Measurements from ENCODE around the gene TMEM131.
"Not testable (repeated sequence)": the region's sequence is repeated elsewhere in the genome, so short reads cannot be mapped to it uniquely, and the experiment has no call there.

The TMEM131 gene

DNA sequence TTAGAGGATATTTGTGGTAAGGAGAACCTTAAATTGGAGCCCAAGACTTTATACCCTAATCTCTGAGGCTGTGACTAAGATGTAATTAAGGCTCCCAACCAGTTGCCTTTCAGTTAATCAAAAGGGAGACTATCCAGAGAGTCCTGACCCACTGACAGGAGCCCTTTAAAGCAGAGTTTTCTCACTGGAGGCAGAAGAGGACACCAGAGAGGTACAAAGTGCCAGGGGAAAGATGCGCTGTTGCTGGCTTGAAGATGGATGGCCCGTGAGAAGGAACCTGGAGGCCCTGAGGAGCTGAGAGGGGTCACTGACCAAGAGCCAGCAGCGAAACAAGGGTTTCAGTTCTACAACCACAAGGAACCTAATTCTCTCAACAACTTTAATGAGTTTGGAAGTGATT lies 137.3 kb downstream of the TMEM131 start:
- no peak for DNase-seq (ENCODE audit: low read depth)
- TF ChIP-seq, protein P1, sequence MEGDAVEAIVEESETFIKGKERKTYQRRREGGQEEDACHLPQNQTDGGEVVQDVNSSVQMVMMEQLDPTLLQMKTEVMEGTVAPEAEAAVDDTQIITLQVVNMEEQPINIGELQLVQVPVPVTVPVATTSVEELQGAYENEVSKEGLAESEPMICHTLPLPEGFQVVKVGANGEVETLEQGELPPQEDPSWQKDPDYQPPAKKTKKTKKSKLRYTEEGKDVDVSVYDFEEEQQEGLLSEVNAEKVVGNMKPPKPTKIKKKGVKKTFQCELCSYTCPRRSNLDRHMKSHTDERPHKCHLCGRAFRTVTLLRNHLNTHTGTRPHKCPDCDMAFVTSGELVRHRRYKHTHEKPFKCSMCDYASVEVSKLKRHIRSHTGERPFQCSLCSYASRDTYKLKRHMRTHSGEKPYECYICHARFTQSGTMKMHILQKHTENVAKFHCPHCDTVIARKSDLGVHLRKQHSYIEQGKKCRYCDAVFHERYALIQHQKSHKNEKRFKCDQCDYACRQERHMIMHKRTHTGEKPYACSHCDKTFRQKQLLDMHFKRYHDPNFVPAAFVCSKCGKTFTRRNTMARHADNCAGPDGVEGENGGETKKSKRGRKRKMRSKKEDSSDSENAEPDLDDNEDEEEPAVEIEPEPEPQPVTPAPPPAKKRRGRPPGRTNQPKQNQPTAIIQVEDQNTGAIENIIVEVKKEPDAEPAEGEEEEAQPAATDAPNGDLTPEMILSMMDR (conservative IDR thresholded peaks at IDR 0.05; ENCODE audit: low read length), result no peak
- no peak overlapping the region for H3K4me3 ChIP-seq (ENCODE audit: low read length)

DNA sequence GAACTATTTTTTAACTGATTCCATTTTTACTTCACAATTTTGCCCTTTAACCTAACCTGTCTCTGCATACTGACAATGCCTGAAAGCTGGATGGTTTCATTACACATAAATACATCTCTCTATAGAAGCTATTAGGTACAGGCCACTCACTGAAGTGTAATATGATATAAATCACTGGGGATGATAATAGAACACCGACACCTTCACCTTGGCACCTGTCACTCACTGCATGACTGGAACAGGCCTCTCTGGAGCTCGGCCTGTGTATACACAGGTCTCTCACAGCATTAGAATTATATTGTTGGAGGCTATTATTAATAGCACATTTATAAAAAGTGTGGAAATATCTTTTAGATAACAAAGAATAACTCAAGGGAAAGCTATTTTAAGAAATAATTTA lies 138.2 kb downstream of the TMEM131 start:
- no peak overlapping the region for H3K4me3 ChIP-seq (ENCODE audit: low read length)
- TF ChIP-seq, protein P1 (conservative IDR thresholded peaks at IDR 0.05; ENCODE audit: low read length), result no peak
- no peak for DNase-seq (ENCODE audit: low read depth)

DNA sequence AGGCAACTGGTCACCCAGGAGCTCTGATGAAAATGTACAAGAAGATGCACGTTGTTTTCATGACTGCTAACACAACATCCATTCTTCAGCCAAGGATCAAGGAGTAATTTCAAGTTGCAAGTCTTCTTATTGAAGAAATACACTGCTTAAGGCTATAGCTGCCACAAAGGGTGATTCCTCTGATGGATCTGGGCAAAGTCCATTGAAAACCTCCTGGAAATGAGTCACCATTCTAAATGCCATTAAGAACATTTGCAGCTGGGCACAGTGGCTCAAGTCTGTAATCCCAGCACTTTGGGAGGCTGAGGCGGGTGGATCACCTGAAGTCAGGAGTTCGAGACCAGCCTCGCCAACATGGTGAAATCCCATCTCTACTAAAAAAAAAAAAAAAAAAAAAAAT lies 142.7 kb downstream of the TMEM131 start:
- peak; percentile 7 for DNase-seq (ENCODE audit: low read depth)
- not testable (repeated sequence) for H3K4me3 ChIP-seq (ENCODE audit: low read length)

DNA sequence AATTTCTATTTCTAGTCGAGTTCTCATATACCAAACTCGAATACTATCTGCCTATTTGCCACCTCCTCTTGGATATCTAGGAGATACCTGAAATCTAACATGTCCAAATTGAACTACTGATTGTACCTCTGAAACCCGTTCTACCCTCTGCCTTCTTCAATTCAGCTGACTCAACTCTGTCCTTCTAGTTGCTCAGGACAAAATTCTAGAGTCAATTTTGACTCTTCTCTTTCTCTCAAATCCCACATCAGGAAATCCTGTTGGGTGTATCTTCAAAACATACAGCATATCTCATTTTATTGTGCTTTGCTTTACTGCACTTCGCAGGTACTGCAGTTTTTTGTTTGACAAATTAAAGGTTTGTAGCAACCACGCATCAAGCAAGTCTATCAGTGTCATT lies 144.6 kb downstream of the TMEM131 start:
- H3K4me3 ChIP-seq (ENCODE audit: low read length), result no peak overlapping the region
- TF ChIP-seq, protein P1 (conservative IDR thresholded peaks at IDR 0.05; ENCODE audit: low read length), result no peak
- DNase-seq (ENCODE audit: low read depth), result no peak

DNA sequence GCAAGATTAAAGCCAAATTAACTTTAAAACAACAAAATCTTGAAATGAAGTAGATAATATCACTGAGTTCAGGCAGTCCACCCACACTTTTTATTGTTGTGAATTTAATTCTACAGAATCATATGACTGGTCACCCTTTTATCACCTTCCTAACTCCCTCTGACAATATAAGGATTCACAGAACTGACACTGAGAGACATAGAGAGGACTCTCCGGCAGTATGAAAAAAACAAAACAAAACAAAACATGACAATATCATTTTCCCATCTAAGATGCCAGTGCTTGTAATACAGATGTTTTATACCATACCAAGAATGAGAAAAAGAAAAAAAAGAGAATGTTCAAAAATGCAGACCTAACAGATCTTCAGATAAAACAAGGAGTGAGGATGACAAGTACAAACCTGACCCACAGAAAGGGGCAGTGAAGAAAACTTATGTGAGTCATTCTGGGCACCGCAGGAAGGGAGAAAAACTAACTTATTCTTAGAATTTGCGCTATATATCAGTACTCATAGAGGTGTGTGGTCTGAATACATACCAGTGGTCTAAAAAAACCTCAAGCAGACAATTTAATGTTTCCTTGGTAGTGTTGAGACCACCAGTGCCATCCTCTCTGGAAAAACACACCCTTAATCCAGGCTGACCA lies 145.7 kb downstream of the TMEM131 start:
- DNase-seq (ENCODE audit: low read depth), result no peak
- TF ChIP-seq, protein P1 (conservative IDR thresholded peaks at IDR 0.05; ENCODE audit: low read length), result no peak
- no peak overlapping the region for H3K4me3 ChIP-seq (ENCODE audit: low read length)

DNA sequence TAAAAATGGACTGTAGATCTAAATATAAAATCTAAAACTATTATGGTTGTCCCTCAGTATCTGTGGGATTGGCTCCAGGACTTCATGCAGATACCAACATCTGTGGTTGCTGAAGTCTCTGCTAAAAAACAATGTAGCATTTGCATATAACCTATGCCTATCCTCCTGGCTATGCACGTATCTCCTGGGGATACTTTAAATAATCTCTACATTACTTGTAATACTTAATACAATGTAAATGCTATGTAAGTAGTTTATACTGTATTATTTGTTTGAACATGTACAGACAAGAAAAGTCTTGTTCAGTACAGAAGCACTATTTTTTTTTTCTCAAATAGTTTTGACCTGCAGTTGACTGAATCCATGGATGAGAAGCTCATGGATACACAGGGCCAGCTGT lies 147.4 kb downstream of the TMEM131 start:
- TF ChIP-seq, protein P1 (conservative IDR thresholded peaks at IDR 0.05; ENCODE audit: low read length), result no peak
- DNase-seq (ENCODE audit: low read depth), result no peak
- H3K4me3 ChIP-seq (ENCODE audit: low read length), result no peak overlapping the region

DNA sequence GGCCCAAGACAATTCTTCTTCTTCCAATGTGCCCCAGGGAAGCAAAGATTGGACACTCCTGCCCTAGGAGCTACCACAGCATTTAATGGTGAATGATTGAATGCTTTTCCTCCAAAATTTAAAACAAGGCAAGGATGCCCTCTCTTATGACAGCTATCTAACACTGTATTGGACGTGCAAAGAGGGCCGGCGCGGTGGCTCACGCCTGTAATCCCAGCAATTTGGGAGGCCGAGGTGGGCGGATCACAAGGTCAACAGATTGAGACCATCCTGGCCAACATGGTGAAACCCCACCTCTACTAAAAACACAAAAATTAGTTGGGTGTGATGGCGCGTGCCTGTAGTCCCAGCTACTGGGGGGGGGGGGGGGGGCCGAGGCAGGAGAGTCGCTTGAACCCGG lies 149.0 kb downstream of the TMEM131 start:
- H3K4me3 ChIP-seq (ENCODE audit: low read length); DNase-seq (ENCODE audit: low read depth): not testable (repeated sequence)

DNA sequence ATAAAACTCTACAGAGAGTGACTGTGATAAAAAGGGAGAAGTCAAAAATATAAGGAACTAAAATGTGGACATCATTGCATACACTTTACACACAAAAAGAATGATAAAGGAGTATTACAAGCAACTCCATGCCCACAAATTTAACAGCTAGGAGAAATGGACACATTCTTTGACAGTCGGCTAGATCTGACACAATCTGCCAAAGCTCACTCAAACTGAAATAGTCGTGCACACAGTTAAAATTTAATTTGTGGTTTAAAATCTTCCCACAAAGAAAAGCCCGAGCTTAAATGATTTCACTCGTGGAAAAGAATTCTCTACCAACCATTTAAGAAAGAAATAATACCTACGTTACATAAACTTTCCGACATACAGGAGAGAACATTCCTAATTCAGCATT lies 149.9 kb downstream of the TMEM131 start:
- no peak overlapping the region for H3K4me3 ChIP-seq (ENCODE audit: low read length)
- DNase-seq (ENCODE audit: low read depth), result no peak
- TF ChIP-seq, protein P1 (conservative IDR thresholded peaks at IDR 0.05; ENCODE audit: low read length), result no peak

All from AG10803 (cell line).